BJ (cell line): ENCODE measurements around the gene BMAL1. TPM values are rescaled to one million over a fixed set of nuclear protein-coding genes. Genes with fewer than 3 reads are reported as not detected.

ENCODE experiments used
- CTCF ChIA-PET: fragments of 350-600 bp; formaldehyde crosslinking; extraction: SDS; loops from one replicate; lab custom pipeline; 2021; ENCODE audit warnings: antibody characterized with exemption, inconsistent platforms; lab: Yijun Ruan, JAX
- POLR2A ChIA-PET: fragments of 300-600 bp; sonication (Branson Sonifier 250); formaldehyde crosslinking; extraction: SDS; loops from one replicate; lab custom pipeline; 2021; ENCODE audit warnings: antibody characterized with exemption; lab: Charles Lee
- DNase-seq: peaks from one replicate; pipeline ENCODE4 v3.0.0-alpha.2; 2011; ENCODE audit warnings: low read depth
- H3K27me3 ChIP-seq: 2 replicates; pipeline ENCODE4 v1.6.0; 2011; ENCODE audit warnings: low read length; ENCODE audit not compliant: control insufficient read depth, insufficient read depth
- H3K36me3 ChIP-seq: 2 replicates; pipeline ENCODE4 v1.5.1; 2011; ENCODE audit warnings: low read length; ENCODE audit not compliant: control insufficient read depth, insufficient read depth
- H3K4me3 ChIP-seq: 2 replicates; pipeline ENCODE4 v1.5.1; 2011; ENCODE audit warnings: low read depth, mild to moderate bottlenecking, control low read depth, low read length
- CTCF ChIP-seq: IDR thresholded peaks from 2 replicates; pipeline ENCODE4 v1.5.1; 2011; ENCODE audit warnings: low read depth, mild to moderate bottlenecking, control low read depth, inconsistent platforms, low read length, moderate library complexity; ENCODE audit not compliant: insufficient read depth
- polyA plus RNA-seq: library from polyadenylated mRNA; depleted of rRNA; stranded (reverse); fragments of >200 nt; gene quantifications from 2 replicates; pipeline ENCODE4 v1.2.3, GENCODE V29; 2011

Gene BMAL1
- polyA plus RNA-seq, 1 experiment: 6.1 TPM

DNA sequence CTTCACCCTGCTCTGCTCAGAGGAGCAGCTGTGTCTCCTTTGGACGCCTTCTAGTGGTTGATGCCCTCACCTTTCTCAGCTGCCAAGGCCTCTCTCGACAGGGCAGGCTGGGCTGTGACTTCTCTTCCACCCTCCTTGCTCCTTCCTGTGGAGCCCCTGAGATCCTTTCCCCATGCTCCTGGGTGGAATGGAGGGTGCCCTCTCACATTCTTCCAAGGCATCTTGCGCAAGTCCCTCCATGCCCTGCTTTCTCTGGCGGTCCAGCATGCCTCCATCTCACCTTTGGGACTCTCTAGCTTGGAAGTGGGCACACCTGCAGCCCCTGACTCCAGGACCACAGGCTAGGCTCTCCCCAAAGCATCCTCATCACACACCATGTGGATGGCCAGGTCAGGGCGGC is 68.9 kb downstream of the BMAL1 start:
- Histone ChIP-seq H3K36me3 (no peaks in the 10 kb centered on the region), H3K4me3 (no peak overlapping the region), H3K27me3 (no peaks in the 10 kb centered on the region)
- no peak for DNase-seq
- no peak for TF ChIP-seq CTCF
- ChIA-PET POLR2A (no interaction called here), CTCF (interaction anchor here (5.1 to 5.4 kb wide), 2 partner anchors 132 to 138 kb away, joined by 48 to 95 read pairs; no protein-coding TSS in a partner anchor)

GRCh38 chr11:13347901-13348300 is 70.3 kb downstream of the BMAL1 start:
- ChIA-PET CTCF (interaction anchor here (1.2 to 5.4 kb wide), 2 partner anchors 9 to 139 kb away, joined by 3 to 95 read pairs; no protein-coding TSS in a partner anchor), POLR2A (no interaction called here)
- TF ChIP-seq CTCF: no peak

DNA sequence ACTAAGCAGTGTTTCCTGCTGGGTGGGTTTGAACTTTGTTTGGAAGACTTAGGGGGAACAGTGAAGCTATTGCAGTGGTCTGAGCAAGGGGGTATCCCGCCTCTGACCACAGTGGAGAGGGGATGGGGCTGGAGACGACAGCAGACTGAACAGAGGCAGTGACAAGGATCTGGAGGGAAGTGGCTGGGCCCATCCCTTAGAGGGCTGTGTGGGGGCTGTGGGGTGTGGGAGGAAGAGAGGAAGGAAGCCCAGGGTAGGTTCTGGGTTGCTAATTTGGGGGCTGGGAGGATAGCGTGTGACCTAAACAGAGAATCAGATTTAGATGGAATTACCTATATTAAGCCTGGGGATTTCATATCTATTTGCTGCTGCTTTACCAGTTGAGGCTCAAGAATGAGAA is 70.7 kb downstream of the BMAL1 start:
- H3K4me3 ChIP-seq: no peak overlapping the region
- H3K27me3 ChIP-seq: no peaks in the 10 kb centered on the region
- TF ChIP-seq CTCF: no peak
- no peak for DNase-seq
- ChIA-PET POLR2A (no interaction called here), CTCF (interaction anchor here (5.4 kb wide), 1 partner anchor 140 kb away, joined by 95 read pairs; no protein-coding TSS in a partner anchor)
- no peaks in the 10 kb centered on the region for H3K36me3 ChIP-seq

More at GRCh38 chr11:13347901-13348300, 70.3 kb downstream of the BMAL1 start:
- Histone ChIP-seq H3K36me3 (no peaks in the 10 kb centered on the region), H3K27me3 (no peaks in the 10 kb centered on the region), H3K4me3 (no peak overlapping the region)
- no peak for DNase-seq

DNA sequence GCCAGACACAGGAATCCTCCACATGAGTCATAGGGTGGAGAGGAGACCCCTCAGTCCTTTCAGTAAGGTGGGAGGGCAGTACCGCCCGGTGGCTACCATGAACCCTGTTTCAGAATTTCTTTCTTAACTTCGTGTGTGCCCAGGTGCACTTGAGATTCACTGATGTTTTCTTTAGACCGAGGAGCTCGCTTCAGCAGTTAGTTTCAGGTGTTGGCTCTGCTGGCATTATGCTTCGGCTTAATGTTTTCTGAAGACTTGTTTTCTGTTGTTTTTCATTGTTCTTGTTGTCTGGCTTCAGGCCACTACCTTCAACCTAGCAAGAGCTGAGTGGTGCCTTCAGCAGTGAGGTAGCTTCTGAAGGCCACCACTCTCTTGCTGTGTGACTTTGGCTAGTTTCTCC is 71.5 kb downstream of the BMAL1 start:
- no peak for TF ChIP-seq CTCF
- ChIA-PET CTCF (interaction anchor here (1.0 kb wide), 1 partner anchor 139 kb away, joined by 4 read pairs; no protein-coding TSS in a partner anchor), POLR2A (no interaction called here)
- Histone ChIP-seq H3K27me3 (no peaks in the 10 kb centered on the region), H3K36me3 (no peaks in the 10 kb centered on the region), H3K4me3 (no peak overlapping the region)
- DNase-seq: no peak

- no peak for DNase-seq
- ChIA-PET POLR2A (no interaction called here), CTCF (interaction anchor here (1.0 to 4.7 kb wide), 3 partner anchors 12 to 140 kb away, joined by 3 to 24 read pairs (median 4); no protein-coding TSS in a partner anchor)
- no peak for TF ChIP-seq CTCF
- no peaks in the 10 kb centered on the region for H3K27me3 ChIP-seq
- H3K4me3 ChIP-seq: no peak overlapping the region
- H3K36me3 ChIP-seq: no peaks in the 10 kb centered on the region
These were observed 72.0 kb downstream of the BMAL1 start for GRCh38 chr11:13349581-13349980.
